Natural killer cell (primary cell): Measurements from ENCODE around the gene GYG2. TPM values are rescaled to one million over a fixed set of nuclear protein-coding genes. Genes with fewer than 3 reads are reported as not detected.

Experiments
- ATAC-seq, 3 donors: fragments of 150-1000 bp in 2 of 3; fragments of 200-7000 bp in 1 of 3; cut with Tn5 transposase; 1 replicate in 1 of 3; 2 replicates in 2 of 3; pipeline ENCODE4 v1.10.0; 2021; ENCODE audit warnings: mild to moderate bottlenecking in 2 of 3, moderate library complexity in 2 of 3
- DNase-seq, 2 donors: peaks; one replicate each; pipeline versions ENCODE4 v3.0.0 to v3.0.0-alpha.2; 2013 to 2021; ENCODE audit warnings: mixed read lengths in 1 of 2
- H3K27ac ChIP-seq: one replicate; pipeline ENCODE4 v1.5.1; 2013; ENCODE audit warnings: mild to moderate bottlenecking, low read length
- H3K27me3 ChIP-seq: one replicate; pipeline ENCODE4 v1.6.1; 2013; ENCODE audit warnings: low read length; ENCODE audit not compliant: control insufficient read depth, insufficient read depth
- H3K36me3 ChIP-seq: one replicate; pipeline ENCODE4 v1.6.1; 2013; ENCODE audit warnings: low read length; ENCODE audit not compliant: control insufficient read depth, insufficient read depth
- H3K4me1 ChIP-seq: one replicate; pipeline ENCODE4 v1.6.1; 2013; ENCODE audit warnings: low read length; ENCODE audit not compliant: control insufficient read depth, insufficient read depth
- H3K4me3 ChIP-seq: one replicate; pipeline ENCODE4 v1.5.1; 2013; ENCODE audit warnings: low read length
- H3K9me3 ChIP-seq: one replicate; pipeline ENCODE4 v1.6.1; 2013; ENCODE audit warnings: low read length; ENCODE audit not compliant: control insufficient read depth, insufficient read depth
- H3K27ac Mint-ChIP-seq, 2 donors: one replicate each; pipeline ENCODE4 v1.8.0; 2022; ENCODE audit warnings: mild to moderate bottlenecking in 2 of 2, mixed read lengths in 2 of 2, moderate library complexity in 1 of 2
- H3K27me3 Mint-ChIP-seq, 2 donors: one replicate each; pipeline ENCODE4 v1.8.0; 2022; ENCODE audit warnings: low read depth in 2 of 2, mixed read lengths in 2 of 2
- H3K36me3 Mint-ChIP-seq: one replicate; pipeline ENCODE4 v1.8.0; 2022; ENCODE audit warnings: mixed read lengths
- H3K4me1 Mint-ChIP-seq, 2 donors: one replicate each; pipeline ENCODE4 v1.8.0; 2022; ENCODE audit warnings: mixed read lengths in 2 of 2
- H3K4me3 Mint-ChIP-seq: one replicate; pipeline ENCODE4 v1.8.0; 2022; ENCODE audit warnings: mild to moderate bottlenecking, moderate library complexity, mixed read lengths
- H3K9me3 Mint-ChIP-seq, 2 donors: one replicate each; pipeline ENCODE4 v1.8.0; 2022; ENCODE audit warnings: mixed read lengths in 2 of 2
- CTCF ChIP-seq: fragments of 200-600 bp; IDR thresholded peaks from one replicate; pipeline ENCODE4 v1.8.0; 2022; ENCODE audit warnings: antibody characterized with exemption
- WGBS: methylation state at CpG from one replicate; pipeline ENCODE4 v1.1.7; 2013; ENCODE audit warnings: missing lambda C conversion rate; ENCODE audit not compliant: insufficient coverage; 5-methylcytosine and 5-hydroxymethylcytosine counted together
- intact Hi-C: fragments of 100-400 bp; cut with micrococcal nuclease; formaldehyde crosslinking; loops from one replicate; pipeline ENCODE4 v1.14.2; 2022
- total RNA-seq, 4 donors: library from RNA; stranded (reverse); fragments of 120-200 nt in 1 of 4; gene quantifications; one replicate each; pipeline versions ENCODE4 v1.2.3 to v1.2.4, GENCODE V29; 2013 to 2022

The GYG2 gene
- total RNA-seq, 3 donors from 2014 or later (not counting 1 experiment from before 2014, with no cell fraction given), result not detected

- H3K4me1 Mint-ChIP-seq, result peaks cover 5 to 6% of the 10 kb centered on the region in 2 donors
- no peak for ATAC-seq
- intact Hi-C loops, result no loop called here
- H3K27ac Mint-ChIP-seq, result no peak overlapping the region
- Histone ChIP-seq H3K9me3 (peaks cover 4% of the 10 kb centered on the region), H3K4me1 (peaks cover 2% of the 10 kb centered on the region), H3K27ac (no peak overlapping the region), H3K27me3 (no peaks in the 10 kb centered on the region), H3K4me3 (no peak overlapping the region), H3K36me3 (no peaks in the 10 kb centered on the region)
- H3K9me3 Mint-ChIP-seq, result no peaks in the 10 kb centered on the region
- no peak overlapping the region for H3K4me3 Mint-ChIP-seq
- no peaks in the 10 kb centered on the region for H3K36me3 Mint-ChIP-seq
- no peak for DNase-seq
- no peaks in the 10 kb centered on the region for H3K27me3 Mint-ChIP-seq
- TF ChIP-seq CTCF, result no peak
- 96% methylated on average over 2 of the region's 2 CpGs for WGBS
These were observed 79.5 kb downstream of the GYG2 start for GRCh38 chrX:2908125-2908685.

GRCh38 chrX:2910109-2910508, 81.4 kb downstream of the GYG2 start:
- Histone ChIP-seq H3K27ac (no peak overlapping the region), H3K4me3 (no peak overlapping the region), H3K9me3 (no peaks in the 10 kb centered on the region), H3K4me1 (peaks cover 2% of the 10 kb centered on the region), H3K27me3 (no peaks in the 10 kb centered on the region), H3K36me3 (no peaks in the 10 kb centered on the region)
- intact Hi-C loops, result no loop called here
- Mint-ChIP-seq H3K27me3 (no peaks in the 10 kb centered on the region), H3K4me3 (no peak overlapping the region), H3K9me3 (no peaks in the 10 kb centered on the region), H3K27ac (no peak overlapping the region), H3K36me3 (no peaks in the 10 kb centered on the region), H3K4me1 (peaks cover 5 to 6% of the 10 kb centered on the region in 2 donors)
- DNase-seq, result no peak
- no peak for TF ChIP-seq CTCF
- no CpG with 5 or more reads among the region's 3 CpGs for WGBS
- ATAC-seq, result no peak

- Mint-ChIP-seq H3K27ac (no peak overlapping the region), H3K36me3 (no peaks in the 10 kb centered on the region), H3K27me3 (no peaks in the 10 kb centered on the region), H3K4me3 (no peak overlapping the region), H3K4me1 (peaks cover 5 to 6% of the 10 kb centered on the region in 2 donors), H3K9me3 (no peaks in the 10 kb centered on the region)
- ATAC-seq (no peak), DNase-seq (no peak)
- H3K4me1 ChIP-seq, result peaks cover 2% of the 10 kb centered on the region
- no peak overlapping the region for H3K27ac ChIP-seq
- intact Hi-C loops, result no loop called here
- H3K27me3 ChIP-seq, result no peaks in the 10 kb centered on the region
- 93% methylated on average over 3 of the region's 3 CpGs for WGBS
- no peak overlapping the region for H3K4me3 ChIP-seq
- H3K36me3 ChIP-seq, result no peaks in the 10 kb centered on the region
- H3K9me3 ChIP-seq, result no peaks in the 10 kb centered on the region
- TF ChIP-seq CTCF, result no peak
These were observed 84.4 kb downstream of the GYG2 start for GRCh38 chrX:2913118-2913517.

- DNase-seq (no peak), ATAC-seq (no peak)
- H3K9me3 ChIP-seq, result no peaks in the 10 kb centered on the region
- Mint-ChIP-seq H3K4me3 (no peak overlapping the region), H3K9me3 (no peaks in the 10 kb centered on the region), H3K27me3 (no peaks in the 10 kb centered on the region), H3K4me1 (no peaks in the 10 kb centered on the region), H3K27ac (no peak overlapping the region), H3K36me3 (peaks cover 6% of the 10 kb centered on the region)
- no peaks in the 10 kb centered on the region for H3K4me1 ChIP-seq
- H3K36me3 ChIP-seq, result no peaks in the 10 kb centered on the region
- no peak overlapping the region for H3K4me3 ChIP-seq
- TF ChIP-seq CTCF, result no peak
- intact Hi-C loops, result no loop called here
- 95% methylated on average over 23 of the region's 23 CpGs for WGBS
- no peaks in the 10 kb centered on the region for H3K27me3 ChIP-seq
- no peak overlapping the region for H3K27ac ChIP-seq
These were observed 89.0 kb downstream of the GYG2 start for GRCh38 chrX:2917767-2918166.
